Brain microvascular endothelial cell (primary cell): ENCODE measurements around the gene DHX9.

Experiments
- DNase-seq: peaks from one replicate; pipeline ENCODE4 v3.0.0-alpha.2; 2020
- H3K27ac ChIP-seq: fragments of 250-450 bp; sonication (Bioruptor Pico); 2 replicates; pipeline ENCODE4 v1.5.1; 2020; ENCODE audit warnings: mild to moderate bottlenecking, moderate library complexity
- H3K27me3 ChIP-seq: fragments of 250-450 bp; sonication (Bioruptor Pico); replicated peaks from 2 replicates; pipeline ENCODE4 v1.5.1; 2020; ENCODE audit warnings: mild to moderate bottlenecking
- H3K36me3 ChIP-seq: fragments of 250-450 bp; sonication (Bioruptor Pico); replicated peaks from 2 replicates; pipeline ENCODE4 v1.5.1; 2020; ENCODE audit warnings: mild to moderate bottlenecking
- H3K4me3 ChIP-seq: 2 replicates; pipeline ENCODE4 v1.5.1; 2011; ENCODE audit warnings: low read depth, mild to moderate bottlenecking, control low read depth, low read length, moderate library complexity
- in situ Hi-C: cut with HindIII; loops from 2 replicates; pipeline ENCODE4 v1.10.0; 2017; ENCODE audit warnings: low sequenced_read_pairs, low pct_ligation_motif_present
- TF ChIP-seq, protein P1 (sequence below): IDR thresholded peaks from 2 replicates; pipeline ENCODE4 v1.5.1; 2011; ENCODE audit warnings: low read depth, mild to moderate bottlenecking, moderate library complexity, low read length, control low read depth, inconsistent platforms; ENCODE audit errors: missing control alignments

The DHX9 gene

DNA sequence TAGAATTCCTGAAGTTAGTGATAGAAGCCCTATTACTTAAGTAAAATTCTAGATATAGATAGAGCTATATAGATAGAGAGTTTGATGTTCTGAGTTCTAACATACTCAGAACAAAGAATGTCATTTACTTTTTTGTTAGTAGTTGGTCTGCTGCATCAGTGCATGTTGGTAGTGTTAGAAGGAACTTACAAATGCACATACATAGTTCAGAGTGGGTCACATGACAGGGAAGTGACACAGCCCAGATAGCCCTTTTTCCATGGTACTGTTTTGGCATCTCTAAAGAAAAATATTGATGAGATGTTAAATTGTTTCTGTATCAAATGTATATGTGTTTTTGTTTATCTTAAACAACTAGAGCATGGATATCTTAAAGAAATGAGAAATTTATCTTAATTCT is 45.7 kb downstream of the DHX9 start:
- no peak overlapping the region for H3K4me3 ChIP-seq
- peaks cover 84% of the 10 kb centered on the region for H3K36me3 ChIP-seq
- TF ChIP-seq, protein P1, sequence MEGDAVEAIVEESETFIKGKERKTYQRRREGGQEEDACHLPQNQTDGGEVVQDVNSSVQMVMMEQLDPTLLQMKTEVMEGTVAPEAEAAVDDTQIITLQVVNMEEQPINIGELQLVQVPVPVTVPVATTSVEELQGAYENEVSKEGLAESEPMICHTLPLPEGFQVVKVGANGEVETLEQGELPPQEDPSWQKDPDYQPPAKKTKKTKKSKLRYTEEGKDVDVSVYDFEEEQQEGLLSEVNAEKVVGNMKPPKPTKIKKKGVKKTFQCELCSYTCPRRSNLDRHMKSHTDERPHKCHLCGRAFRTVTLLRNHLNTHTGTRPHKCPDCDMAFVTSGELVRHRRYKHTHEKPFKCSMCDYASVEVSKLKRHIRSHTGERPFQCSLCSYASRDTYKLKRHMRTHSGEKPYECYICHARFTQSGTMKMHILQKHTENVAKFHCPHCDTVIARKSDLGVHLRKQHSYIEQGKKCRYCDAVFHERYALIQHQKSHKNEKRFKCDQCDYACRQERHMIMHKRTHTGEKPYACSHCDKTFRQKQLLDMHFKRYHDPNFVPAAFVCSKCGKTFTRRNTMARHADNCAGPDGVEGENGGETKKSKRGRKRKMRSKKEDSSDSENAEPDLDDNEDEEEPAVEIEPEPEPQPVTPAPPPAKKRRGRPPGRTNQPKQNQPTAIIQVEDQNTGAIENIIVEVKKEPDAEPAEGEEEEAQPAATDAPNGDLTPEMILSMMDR = no peak
- H3K27me3 ChIP-seq = no peaks in the 10 kb centered on the region
- in situ Hi-C loops = no loop called here
- no peak overlapping the region for H3K27ac ChIP-seq
- DNase-seq = no peak

DNA sequence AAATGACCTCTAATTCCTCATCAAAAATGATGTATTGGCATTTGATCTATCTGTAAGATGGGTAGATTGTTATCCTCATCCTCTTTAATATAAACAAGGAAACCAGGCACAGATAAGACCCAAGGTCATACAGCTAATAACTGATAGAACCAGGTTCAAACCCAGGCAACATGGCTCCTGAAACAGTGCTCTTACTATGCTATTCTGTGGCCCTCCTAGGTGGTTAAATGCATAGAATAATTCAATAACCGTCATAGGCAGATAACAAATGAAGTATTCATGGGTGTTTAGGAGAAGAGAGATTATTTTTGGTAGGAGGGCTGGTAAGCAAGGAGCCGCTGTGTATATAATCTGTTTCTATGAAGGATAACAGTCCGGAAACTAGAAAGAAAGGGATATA is 46.4 kb downstream of the DHX9 start:
- Histone ChIP-seq H3K27me3 (no peaks in the 10 kb centered on the region), H3K4me3 (no peak overlapping the region), H3K27ac (no peak overlapping the region), H3K36me3 (peaks cover 77% of the 10 kb centered on the region)
- in situ Hi-C loops = no loop called here
- TF ChIP-seq, protein P1 = no peak
- DNase-seq = no peak

DNA sequence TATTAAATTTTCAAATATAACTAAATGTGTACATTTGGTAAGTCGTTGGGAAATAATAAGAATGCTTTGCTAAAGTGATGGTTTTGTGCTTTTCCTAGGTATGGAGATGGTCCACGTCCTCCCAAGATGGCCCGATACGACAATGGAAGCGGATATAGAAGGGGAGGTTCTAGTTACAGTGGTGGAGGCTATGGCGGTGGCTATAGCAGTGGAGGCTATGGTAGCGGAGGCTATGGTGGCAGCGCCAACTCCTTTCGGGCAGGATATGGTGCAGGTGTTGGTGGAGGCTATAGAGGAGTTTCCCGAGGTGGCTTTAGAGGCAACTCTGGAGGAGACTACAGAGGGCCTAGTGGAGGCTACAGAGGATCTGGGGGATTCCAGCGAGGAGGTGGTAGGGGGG is 47.8 kb downstream of the DHX9 start:
- Histone ChIP-seq H3K4me3 (no peak overlapping the region), H3K36me3 (peaks cover 65% of the 10 kb centered on the region), H3K27ac (no peak overlapping the region), H3K27me3 (no peaks in the 10 kb centered on the region)
- in situ Hi-C loops = no loop called here
- no peak for DNase-seq
- TF ChIP-seq, protein P1 = no peak

DNA sequence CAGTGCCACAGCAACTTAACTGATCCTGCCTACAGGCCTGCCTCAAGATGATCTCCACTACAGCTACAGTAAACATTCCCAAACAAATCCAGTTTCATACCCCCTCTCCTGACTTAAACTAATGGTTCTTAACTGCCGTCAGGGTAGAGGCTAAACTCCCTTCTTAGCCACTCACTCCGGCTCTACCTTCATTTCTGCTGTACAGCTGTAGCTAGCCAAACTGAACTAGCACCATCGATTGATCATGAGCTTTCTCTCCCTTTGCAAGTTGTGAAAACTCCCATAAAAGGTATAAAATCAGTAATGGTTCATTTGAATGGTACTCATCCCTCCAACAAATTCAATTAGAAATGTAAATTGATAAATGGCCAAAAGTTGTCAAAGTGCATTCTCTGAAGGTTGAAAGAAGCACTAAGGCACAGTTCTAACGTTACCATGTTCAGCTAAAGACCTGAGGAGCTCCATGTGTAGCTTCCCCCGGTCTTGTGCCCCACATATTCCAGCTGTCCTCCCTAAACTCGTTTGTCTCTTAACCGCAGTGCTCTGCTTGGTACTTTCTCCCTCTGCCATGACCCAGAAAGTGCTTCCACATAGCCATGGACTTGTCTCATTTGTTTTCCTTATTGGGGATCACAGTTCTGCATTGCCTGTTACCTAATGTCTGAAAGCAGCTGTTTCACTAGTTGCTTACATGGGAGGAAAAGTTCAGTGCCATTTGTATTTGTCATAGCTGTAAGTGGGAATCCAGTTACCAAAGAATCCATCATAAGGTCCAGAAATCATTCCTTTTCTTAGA is 49.8 kb downstream of the DHX9 start:
- Histone ChIP-seq H3K27me3 (no peaks in the 10 kb centered on the region), H3K27ac (no peak overlapping the region), H3K4me3 (no peak overlapping the region), H3K36me3 (peaks cover 46% of the 10 kb centered on the region)
- in situ Hi-C loops = no loop called here
- TF ChIP-seq, protein P1 = no peak
- no peak for DNase-seq

DNA sequence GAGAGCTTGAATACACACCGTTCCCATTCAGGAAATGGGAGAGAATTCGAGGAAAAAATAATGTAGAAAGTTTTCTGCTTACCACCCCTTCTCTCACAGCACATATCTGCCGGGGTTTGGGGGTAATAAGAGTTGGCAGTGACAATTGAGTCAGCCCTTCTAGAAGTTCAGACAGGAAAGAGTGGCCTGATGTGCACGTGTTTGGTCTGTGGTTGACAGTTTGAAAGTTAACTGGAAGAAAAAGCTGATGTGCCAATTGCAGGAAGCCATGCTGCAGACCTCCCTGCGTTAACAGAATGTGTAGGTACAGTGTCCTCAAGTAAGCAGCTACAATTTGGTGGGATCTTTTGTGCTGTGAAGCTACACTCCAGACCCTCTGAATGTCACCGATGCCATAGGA is 50.9 kb downstream of the DHX9 start:
- in situ Hi-C loops = no loop called here

More for the DNA sequence above, 50.9 kb downstream of the DHX9 start:
- Histone ChIP-seq H3K4me3 (no peak overlapping the region), H3K27ac (no peak overlapping the region), H3K27me3 (no peaks in the 10 kb centered on the region), H3K36me3 (peaks cover 37% of the 10 kb centered on the region)
- no peak for DNase-seq
- TF ChIP-seq, protein P1 = no peak
